SH-SY5Y (cell line): ENCODE results near the gene TSPOAP1.

Experiments used
- GATA2 ChIP-seq: IDR thresholded peaks from 2 replicates; pipeline ENCODE4 v1.6.1; 2011; ENCODE audit warnings: mild to moderate bottlenecking, low read depth, low read length
- GATA3 ChIP-seq: IDR thresholded peaks from 2 replicates; pipeline ENCODE4 v1.6.1; 2011; ENCODE audit warnings: low read depth, mild to moderate bottlenecking, low read length, moderate library complexity

TSPOAP1 gene

DNA sequence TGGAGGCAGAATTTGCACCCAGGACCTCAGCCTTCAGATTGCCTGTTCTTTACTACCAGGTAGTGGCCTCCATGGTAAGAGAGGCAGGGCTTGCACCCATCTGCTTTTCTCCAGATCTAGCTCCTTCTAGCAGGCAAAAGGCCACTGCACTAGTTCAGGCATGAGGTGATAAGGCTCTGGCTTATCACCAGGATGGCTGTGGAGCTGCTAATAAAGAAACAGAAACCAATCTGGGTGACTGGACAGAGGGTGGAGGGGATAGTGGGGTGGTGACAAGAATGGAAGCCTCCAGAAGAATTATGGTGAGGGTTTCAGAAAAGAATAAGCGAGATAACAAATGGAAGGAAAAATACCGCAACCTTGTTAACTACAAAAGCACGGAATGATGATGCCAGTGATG, 38.9 kb upstream of the TSPOAP1 start:
- TF ChIP-seq GATA3 (no peak), GATA2 (no peak)

GRCh38 chr17:58365980-58366595, 37.5 kb upstream of the TSPOAP1 start:
- TF ChIP-seq GATA3, result no peak
- no peak for TF ChIP-seq GATA2

GRCh38 chr17:58365185-58365979, 36.8 kb upstream of the TSPOAP1 start:
- no peak for TF ChIP-seq GATA3
- TF ChIP-seq GATA2, result no peak

DNA sequence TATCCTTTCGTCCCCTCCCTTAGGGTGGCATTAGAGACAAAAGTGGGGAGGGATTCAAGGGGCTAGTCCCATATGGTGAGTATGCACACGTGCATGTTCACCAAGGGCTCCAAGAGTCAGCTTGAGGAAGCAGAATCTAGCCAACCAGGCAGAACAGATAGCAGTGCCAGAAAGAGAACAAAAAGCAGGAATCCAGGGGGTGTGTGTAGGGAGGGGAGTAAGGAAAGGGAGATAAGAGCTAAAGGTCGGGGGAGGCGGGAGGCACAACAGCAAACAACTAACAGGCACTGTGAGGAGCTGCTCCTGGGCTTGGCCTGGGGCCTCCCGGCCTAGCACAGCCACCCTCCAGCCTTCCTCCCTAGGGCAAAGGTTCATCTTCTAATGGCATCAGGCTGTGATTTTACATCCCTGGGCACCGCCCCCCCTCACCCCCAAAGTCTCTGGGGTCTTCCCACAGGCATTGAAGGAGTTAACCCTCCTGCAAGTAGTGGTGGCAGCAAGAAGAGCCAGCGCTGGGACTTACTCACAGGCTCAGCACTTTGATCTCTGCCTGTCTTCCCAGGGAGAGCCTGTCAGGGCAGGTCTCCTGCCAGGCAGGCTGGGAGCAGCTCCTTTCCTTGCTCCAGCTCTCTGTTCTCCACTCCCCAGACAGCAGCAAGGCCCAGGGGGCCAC, 35.8 kb upstream of the TSPOAP1 start:
- TF ChIP-seq GATA3 (no peak), GATA2 (no peak)

DNA sequence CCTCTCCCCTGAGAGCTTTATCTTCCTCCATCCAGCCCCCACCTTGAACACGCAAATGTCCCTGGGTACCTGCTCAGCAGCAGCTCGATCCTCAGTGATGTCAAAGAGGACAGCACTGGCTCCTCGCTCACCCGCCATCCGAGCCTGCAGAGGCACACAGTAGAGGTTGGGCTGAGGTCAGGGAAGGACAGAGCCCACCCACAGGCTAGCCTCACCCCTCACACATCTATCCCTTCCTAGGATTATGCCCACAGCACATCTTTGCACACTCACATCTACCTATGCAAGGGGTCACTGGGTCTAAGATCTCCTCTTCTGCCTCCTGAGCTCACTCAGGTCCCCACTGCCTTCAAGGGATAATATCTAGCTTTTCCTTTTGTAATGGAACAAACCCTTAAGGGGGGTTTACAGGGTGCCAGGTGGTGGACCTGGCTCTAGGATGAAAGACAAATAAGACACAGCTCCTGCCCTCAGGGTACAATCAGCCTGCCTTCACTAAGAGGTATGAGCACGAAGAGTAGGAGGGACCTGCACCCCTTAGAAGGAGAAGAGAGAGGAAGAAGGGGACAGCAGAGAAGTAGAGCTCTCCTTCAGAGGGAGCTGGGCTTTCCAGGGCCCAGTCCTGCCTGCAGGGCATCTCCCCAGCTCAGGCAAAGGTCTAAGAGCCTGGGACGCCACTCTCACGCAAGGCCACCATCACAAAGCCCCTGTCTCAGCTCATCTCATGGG, 35.0 kb upstream of the TSPOAP1 start:
- TF ChIP-seq GATA3, result no peak
- TF ChIP-seq GATA2, result no peak

GRCh38 chr17:58362368-58363014, 33.9 kb upstream of the TSPOAP1 start:
- no peak for TF ChIP-seq GATA3
- no peak for TF ChIP-seq GATA2

GRCh38 chr17:58360296-58361063, 31.9 kb upstream of the TSPOAP1 start:
- TF ChIP-seq GATA3, result no peak
- TF ChIP-seq GATA2, result no peak

DNA sequence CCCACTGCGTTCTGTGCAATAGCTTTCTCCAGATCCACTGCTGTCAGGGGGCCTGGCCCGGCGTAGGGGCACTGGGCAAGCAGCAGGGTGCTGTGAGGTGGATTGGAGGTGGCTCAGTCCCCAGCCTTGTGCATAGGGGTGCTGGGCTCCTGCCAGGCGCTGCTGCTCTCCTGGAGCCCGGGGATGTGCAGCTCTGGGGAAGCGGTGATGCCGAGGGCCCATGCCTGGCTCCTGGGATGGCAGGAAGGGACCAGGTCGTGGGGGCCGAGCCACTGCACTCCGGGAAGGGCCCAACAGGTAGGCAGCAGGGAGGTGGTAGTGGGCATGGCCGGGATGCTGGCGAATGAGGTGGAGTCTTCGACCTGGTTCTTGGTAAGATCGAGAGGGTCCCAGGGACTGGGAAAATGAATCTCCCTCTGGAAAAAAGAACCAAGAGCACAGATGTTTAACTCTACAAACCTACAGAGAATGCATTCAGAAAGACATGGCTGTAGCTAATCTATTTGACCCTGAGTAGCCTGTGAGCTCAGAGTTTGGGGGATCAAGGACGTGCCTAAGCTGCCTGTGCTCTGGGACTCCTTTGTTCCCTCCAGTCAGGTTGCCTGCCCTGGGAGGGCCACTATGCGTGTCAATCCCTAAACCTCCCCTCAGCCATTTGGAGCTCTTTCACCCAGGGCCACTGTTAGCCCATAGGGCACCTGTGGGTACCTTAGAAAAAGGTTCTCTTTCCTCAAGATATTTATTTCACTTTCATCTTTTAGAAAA, 30.0 kb upstream of the TSPOAP1 start:
- TF ChIP-seq GATA3, result no peak
- no peak for TF ChIP-seq GATA2

DNA sequence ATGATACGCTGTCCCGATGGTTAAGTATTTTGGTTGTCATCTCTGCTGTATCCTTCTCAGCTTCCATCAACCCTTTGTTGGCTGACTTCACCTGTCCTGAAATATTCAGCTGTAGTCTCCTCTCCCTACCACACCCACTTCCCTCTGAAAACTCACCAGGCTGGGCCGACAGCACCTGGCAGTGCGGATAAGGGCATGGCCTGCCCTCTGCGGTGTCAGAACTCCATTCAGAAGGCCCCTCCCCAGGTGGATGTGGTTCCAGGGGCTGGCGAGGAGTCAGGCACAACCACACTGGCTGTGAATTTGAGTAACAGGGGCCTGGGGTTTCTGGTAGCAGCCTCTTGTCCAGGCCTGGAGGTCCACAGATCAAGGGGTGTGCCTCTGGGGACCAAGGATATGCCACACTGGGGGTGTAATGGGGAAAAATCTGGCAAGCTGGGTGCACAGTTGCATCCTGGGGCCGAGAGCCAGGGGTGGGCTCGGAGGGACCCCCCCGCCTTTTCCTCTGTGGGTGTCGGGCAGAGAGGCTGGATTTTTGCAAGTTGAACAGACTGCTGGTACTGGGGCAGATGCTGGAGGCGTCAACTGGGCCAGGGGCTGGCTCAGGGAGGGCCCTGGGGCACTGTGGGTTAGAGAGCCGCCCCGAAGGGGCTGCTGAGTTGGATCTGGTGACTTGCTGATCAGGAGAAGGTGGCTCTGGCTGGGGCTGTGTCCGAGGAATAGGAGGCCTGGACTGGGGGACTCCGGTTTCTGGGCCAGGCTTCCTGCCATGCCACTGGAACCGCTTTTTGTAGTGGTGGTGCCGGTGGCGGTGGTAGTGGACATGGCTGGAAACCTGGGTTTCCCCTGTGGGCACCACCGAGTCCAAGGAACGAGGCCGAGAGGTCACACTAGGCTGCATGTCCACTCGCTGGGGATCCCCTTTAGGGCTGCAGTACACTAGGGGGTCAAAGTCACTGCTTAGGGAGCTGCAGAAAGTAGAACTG, 29.0 kb upstream of the TSPOAP1 start:
- no peak for TF ChIP-seq GATA3
- no peak for TF ChIP-seq GATA2

DNA sequence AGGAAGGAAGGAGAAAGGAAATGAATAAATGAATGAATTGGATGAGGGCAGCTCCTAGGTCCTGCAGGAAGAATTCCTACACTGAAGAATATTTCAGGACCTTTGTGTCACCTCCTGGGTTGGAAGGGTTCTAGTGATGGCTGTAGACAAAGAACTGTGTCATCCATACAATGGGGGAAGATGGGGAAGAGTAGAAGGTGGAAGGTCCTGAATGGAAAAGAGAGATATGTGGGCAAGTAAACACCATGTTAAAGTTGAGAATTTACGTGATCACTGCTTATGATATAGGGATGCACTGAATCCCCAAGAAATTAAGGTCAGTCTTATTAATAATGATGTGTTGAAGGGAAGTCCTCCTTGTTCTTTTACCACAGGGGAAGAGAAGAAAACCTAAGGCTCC, 27.6 kb upstream of the TSPOAP1 start:
- TF ChIP-seq GATA3 (no peak), GATA2 (no peak)

- TF ChIP-seq GATA2, result no peak
- no peak for TF ChIP-seq GATA3
These were observed 26.1 kb upstream of the TSPOAP1 start for GRCh38 chr17:58354541-58355216.
